K562 (cell line): Measurements from ENCODE around the gene STMN3. TPM values are rescaled to one million over a fixed set of nuclear protein-coding genes. Genes with fewer than 3 reads are reported as not detected.
A peak's percentile ranks its signal among the peaks of the same experiment; 100 is the strongest.

Experiments
- EGR1 ChIP-seq: fragments of 450-650 bp; conservative IDR thresholded peaks from 2 replicates; pipeline ENCODE4 v1.6.1; 2017; ENCODE audit warnings: mild to moderate bottlenecking
- HOXB6 ChIP-seq: fragments of 250-450 bp; sonication (Bioruptor Pico); IDR thresholded peaks from 2 replicates; pipeline ENCODE4 v1.5.1; 2022; ENCODE audit warnings: mild to moderate bottlenecking, borderline replicate concordance
- NR3C1 ChIP-seq: sonication (generic); formaldehyde crosslinking; IDR thresholded peaks from 2 replicates; pipeline ENCODE4 v1.8.1; 2022; ENCODE audit warnings: missing genetic modification reagents
- SIRT6 ChIP-seq: IDR thresholded peaks from one replicate; pipeline ENCODE4 v1.6.1; 2012; ENCODE audit warnings: low read depth, mild to moderate bottlenecking, control low read depth, inconsistent platforms, low read length, moderate library complexity
- SMARCE1 ChIP-seq: fragments of 450-650 bp; IDR thresholded peaks from 2 replicates; pipeline ENCODE4 v1.7.1; 2016; ENCODE audit warnings: mild to moderate bottlenecking
- TAF1 ChIP-seq: IDR thresholded peaks from 2 replicates; pipeline ENCODE4 v1.6.1; 2011; ENCODE audit warnings: mild to moderate bottlenecking, low read length, moderate library complexity; ENCODE audit not compliant: insufficient read depth, control insufficient read depth, severe bottlenecking; ENCODE audit errors: extremely low read depth
- ZBTB17 ChIP-seq: fragments of 450-650 bp; formaldehyde crosslinking; IDR thresholded peaks from 2 replicates; pipeline ENCODE4 v1.4.0; 2020; ENCODE audit warnings: mild to moderate bottlenecking
- ZC3H4 ChIP-seq: sonication (generic); formaldehyde crosslinking; IDR thresholded peaks from 2 replicates; pipeline ENCODE4 v1.9.0; 2021; ENCODE audit warnings: missing genetic modification reagents, borderline replicate concordance
- ZZZ3 ChIP-seq: fragments of 450-650 bp; IDR thresholded peaks from 2 replicates; pipeline ENCODE4 v1.6.1; 2016; ENCODE audit warnings: antibody characterized with exemption, mild to moderate bottlenecking, moderate library complexity
- polyA plus RNA-seq, 8 experiments: library from polyadenylated mRNA; depleted of rRNA in 4 of 8; stranded (reverse) in 5 of 8; unstranded in 3 of 8; fragments of >200 nt; fragmentation: Nextera tagmentation in 2 of 8; fragmentation: Illumina TruSeq in 1 of 8; extraction: Ambion mirVana in 2 of 8; extraction: Trizol in 1 of 8; gene quantifications; 2 replicates each; pipeline versions ENCODE4 v1.2.1 to v1.2.3, GENCODE V29; 2011 to 2014; ENCODE audit warnings: inconsistent platforms in 1 of 8, missing spikeins in 1 of 8
- total RNA-seq, 7 experiments: library from RNA; depleted of rRNA in 6 of 7; stranded (reverse); fragments of >200 nt in 6 of 7; fragmentation: Illumina TruSeq in 2 of 7; extraction: Trizol in 2 of 7; gene quantifications; 2 replicates each; pipeline versions ENCODE4 v1.2.1 to v1.2.3, GENCODE V29; 2011 to 2021; ENCODE audit warnings: low replicate concordance in 1 of 7
- TF ChIP-seq, protein P1 (sequence below): fragments of 250-450 bp; sonication (Bioruptor Pico); IDR thresholded peaks from 2 replicates; pipeline ENCODE4 v1.4.0; 2020; ENCODE audit warnings: mild to moderate bottlenecking, moderate library complexity, borderline replicate concordance
- TF ChIP-seq, protein P2 (sequence below), 2 experiments: IDR thresholded peaks; 2 replicates each; pipeline ENCODE4 v1.6.1; 2011; ENCODE audit warnings: borderline replicate concordance in 1 of 2, control low read depth in 1 of 2, low read depth in 1 of 2, low read length in 1 of 2, mild to moderate bottlenecking in 1 of 2, mixed read lengths in 1 of 2, moderate library complexity in 1 of 2; ENCODE audit not compliant: insufficient read depth in 1 of 2, insufficient read length in 1 of 2, poor library complexity in 1 of 2, severe bottlenecking in 1 of 2; ENCODE audit errors: extremely low read depth in 1 of 2
- TF ChIP-seq, protein P3 (sequence below), 3 experiments: IDR thresholded peaks in 2 of 3; conservative IDR thresholded peaks in 1 of 3; 2 replicates each; pipeline ENCODE4 v1.5.1; 2011 to 2012; ENCODE audit warnings: low read length in 3 of 3, mild to moderate bottlenecking in 3 of 3, control low read depth in 2 of 3, improper control_type of control experiment in 1 of 3, inconsistent platforms in 1 of 3, low read depth in 1 of 3, mixed read lengths in 1 of 3, moderate library complexity in 1 of 3; ENCODE audit not compliant: insufficient read depth in 2 of 3
- TF ChIP-seq, protein P4 (sequence below): sonication (generic); formaldehyde crosslinking; IDR thresholded peaks from 2 replicates; pipeline ENCODE4 v1.8.1; 2023; ENCODE audit warnings: mild to moderate bottlenecking, missing genetic modification reagents
- TF ChIP-seq, protein P5 (sequence below): fragments of 450-650 bp; formaldehyde crosslinking; IDR thresholded peaks from 2 replicates; pipeline ENCODE4 v1.4.0; 2020; ENCODE audit warnings: mild to moderate bottlenecking, moderate library complexity

The STMN3 gene
- total and polyA plus RNA-seq, 9 of the 15 experiments (the other 6 are each of a cell fraction or from before 2014, with no cell fraction given), result 0.70 to 65.6 (median 29.4) TPM

DNA sequence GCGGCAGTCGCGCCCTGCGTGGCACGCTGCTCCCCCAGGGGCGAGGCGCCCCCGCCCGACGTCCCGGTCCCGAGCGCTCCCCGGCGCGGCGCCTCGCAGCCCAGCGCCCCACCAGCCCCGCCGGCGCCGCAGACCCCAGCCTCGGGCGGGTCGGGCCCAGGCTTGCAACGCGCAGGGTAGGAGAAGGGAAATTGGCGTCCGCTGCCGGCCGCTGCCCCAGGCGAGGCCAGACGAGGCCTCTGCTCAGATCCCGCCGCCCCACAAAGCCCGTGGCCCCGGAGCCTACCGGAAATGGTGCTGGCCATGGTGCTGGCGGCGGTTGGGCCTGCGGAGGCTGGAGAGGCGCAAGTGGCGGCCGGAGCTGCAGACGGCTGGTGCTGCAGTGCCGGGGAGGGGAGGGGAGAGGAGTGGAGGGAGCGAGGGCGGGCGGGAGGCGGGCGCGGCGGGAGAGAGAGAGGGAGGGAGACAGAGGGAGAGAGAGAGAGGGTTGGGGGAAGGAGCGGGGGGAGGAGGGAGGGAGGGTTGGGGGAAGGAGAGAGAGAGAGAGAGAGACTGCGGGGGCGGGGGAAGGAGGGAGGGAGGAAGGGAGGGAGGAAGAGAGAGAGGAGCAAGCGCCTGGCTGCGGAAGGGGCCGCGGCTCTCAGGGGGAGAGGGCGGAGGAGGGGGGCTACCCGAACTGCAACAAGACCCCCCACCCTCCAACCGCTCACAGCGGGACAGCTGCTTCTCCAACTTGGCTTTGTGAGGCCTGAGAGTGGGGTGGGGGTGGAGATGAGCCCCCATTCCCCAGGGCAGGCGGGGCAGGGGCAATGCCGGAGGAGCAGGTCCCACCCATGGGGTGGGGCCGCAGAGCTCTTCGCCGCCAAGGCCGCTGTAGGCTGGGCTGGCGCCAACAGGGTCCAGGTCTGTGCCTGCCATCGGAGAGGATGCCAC, at the start of gene STMN3 (continued):
- TF ChIP-seq, protein P1, sequence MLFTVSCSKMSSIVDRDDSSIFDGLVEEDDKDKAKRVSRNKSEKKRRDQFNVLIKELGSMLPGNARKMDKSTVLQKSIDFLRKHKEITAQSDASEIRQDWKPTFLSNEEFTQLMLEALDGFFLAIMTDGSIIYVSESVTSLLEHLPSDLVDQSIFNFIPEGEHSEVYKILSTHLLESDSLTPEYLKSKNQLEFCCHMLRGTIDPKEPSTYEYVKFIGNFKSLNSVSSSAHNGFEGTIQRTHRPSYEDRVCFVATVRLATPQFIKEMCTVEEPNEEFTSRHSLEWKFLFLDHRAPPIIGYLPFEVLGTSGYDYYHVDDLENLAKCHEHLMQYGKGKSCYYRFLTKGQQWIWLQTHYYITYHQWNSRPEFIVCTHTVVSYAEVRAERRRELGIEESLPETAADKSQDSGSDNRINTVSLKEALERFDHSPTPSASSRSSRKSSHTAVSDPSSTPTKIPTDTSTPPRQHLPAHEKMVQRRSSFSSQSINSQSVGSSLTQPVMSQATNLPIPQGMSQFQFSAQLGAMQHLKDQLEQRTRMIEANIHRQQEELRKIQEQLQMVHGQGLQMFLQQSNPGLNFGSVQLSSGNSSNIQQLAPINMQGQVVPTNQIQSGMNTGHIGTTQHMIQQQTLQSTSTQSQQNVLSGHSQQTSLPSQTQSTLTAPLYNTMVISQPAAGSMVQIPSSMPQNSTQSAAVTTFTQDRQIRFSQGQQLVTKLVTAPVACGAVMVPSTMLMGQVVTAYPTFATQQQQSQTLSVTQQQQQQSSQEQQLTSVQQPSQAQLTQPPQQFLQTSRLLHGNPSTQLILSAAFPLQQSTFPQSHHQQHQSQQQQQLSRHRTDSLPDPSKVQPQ (CRISPR knock-in tag), result no peak
- TF ChIP-seq, protein P2, sequence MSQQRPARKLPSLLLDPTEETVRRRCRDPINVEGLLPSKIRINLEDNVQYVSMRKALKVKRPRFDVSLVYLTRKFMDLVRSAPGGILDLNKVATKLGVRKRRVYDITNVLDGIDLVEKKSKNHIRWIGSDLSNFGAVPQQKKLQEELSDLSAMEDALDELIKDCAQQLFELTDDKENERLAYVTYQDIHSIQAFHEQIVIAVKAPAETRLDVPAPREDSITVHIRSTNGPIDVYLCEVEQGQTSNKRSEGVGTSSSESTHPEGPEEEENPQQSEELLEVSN (IDR thresholded peaks at IDR 0.05; ENCODE audit: borderline replicate concordance in 1 of 2, extremely low read depth in 1 of 2, insufficient read depth in 1 of 2, insufficient read length in 1 of 2, low read depth in 1 of 2, low read length in 1 of 2, poor library complexity in 1 of 2, severe bottlenecking in 1 of 2), result peak; percentile 40 to 77
- TF ChIP-seq, protein P3, sequence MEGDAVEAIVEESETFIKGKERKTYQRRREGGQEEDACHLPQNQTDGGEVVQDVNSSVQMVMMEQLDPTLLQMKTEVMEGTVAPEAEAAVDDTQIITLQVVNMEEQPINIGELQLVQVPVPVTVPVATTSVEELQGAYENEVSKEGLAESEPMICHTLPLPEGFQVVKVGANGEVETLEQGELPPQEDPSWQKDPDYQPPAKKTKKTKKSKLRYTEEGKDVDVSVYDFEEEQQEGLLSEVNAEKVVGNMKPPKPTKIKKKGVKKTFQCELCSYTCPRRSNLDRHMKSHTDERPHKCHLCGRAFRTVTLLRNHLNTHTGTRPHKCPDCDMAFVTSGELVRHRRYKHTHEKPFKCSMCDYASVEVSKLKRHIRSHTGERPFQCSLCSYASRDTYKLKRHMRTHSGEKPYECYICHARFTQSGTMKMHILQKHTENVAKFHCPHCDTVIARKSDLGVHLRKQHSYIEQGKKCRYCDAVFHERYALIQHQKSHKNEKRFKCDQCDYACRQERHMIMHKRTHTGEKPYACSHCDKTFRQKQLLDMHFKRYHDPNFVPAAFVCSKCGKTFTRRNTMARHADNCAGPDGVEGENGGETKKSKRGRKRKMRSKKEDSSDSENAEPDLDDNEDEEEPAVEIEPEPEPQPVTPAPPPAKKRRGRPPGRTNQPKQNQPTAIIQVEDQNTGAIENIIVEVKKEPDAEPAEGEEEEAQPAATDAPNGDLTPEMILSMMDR (IDR thresholded peaks at IDR 0.05 in 2 of 3, conservative IDR thresholded peaks at IDR 0.05 in 1 of 3; ENCODE audit: insufficient read depth in 2 of 3, low read depth in 1 of 3, low read length in 3 of 3), result no peak
- no peak for TF ChIP-seq ZZZ3
- TF ChIP-seq, protein P4, sequence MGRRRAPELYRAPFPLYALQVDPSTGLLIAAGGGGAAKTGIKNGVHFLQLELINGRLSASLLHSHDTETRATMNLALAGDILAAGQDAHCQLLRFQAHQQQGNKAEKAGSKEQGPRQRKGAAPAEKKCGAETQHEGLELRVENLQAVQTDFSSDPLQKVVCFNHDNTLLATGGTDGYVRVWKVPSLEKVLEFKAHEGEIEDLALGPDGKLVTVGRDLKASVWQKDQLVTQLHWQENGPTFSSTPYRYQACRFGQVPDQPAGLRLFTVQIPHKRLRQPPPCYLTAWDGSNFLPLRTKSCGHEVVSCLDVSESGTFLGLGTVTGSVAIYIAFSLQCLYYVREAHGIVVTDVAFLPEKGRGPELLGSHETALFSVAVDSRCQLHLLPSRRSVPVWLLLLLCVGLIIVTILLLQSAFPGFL (CRISPR knock-in tag), result 0 out of 2 replicates have a peak, but pooled peaks have one; percentile 59
- TF ChIP-seq SMARCE1, result no peak
- TF ChIP-seq ZC3H4 (CRISPR knock-in tag), result no peak
- TF ChIP-seq HOXB6 (CRISPR knock-in tag), result no peak
- peak; percentile 90 for TF ChIP-seq EGR1
- TF ChIP-seq SIRT6, result no peak
- peak; percentile 92; the same call in 1 of the 2 replicates for TF ChIP-seq NR3C1
- TF ChIP-seq TAF1, result peak; percentile 87
- no peak for TF ChIP-seq ZBTB17 (CRISPR knock-in tag)
- TF ChIP-seq, protein P5, sequence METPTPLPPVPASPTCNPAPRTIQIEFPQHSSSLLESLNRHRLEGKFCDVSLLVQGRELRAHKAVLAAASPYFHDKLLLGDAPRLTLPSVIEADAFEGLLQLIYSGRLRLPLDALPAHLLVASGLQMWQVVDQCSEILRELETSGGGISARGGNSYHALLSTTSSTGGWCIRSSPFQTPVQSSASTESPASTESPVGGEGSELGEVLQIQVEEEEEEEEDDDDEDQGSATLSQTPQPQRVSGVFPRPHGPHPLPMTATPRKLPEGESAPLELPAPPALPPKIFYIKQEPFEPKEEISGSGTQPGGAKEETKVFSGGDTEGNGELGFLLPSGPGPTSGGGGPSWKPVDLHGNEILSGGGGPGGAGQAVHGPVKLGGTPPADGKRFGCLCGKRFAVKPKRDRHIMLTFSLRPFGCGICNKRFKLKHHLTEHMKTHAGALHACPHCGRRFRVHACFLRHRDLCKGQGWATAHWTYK (CRISPR knock-in tag), result 0 out of 2 replicates have a peak, but pooled peaks have one; percentile 29
